GM23338 (cell line): ENCODE results near the gene ABCA13. TPM values are rescaled to one million over a fixed set of nuclear protein-coding genes. Genes with fewer than 3 reads are reported as not detected.

ENCODE experiments used
- ATAC-seq: fragments of 200-7000 bp; cut with Tn5 transposase; 3 replicates; pipeline ENCODE4 v1.9.1; 2020
- DNase-seq: peaks from one replicate; pipeline ENCODE4 v3.0.0-alpha.2; 2015; ENCODE audit warnings: low spot score
- H2AFZ ChIP-seq: fragments of 200-600 bp; sonication (generic); 2 replicates; pipeline ENCODE4 v1.8.0; 2016; ENCODE audit warnings: antibody characterized with exemption, mild to moderate bottlenecking, moderate library complexity
- H3F3A ChIP-seq: fragments of 200-600 bp; sonication (generic); replicated peaks from 2 replicates; pipeline ENCODE4 v1.8.0; 2017; ENCODE audit warnings: antibody characterized with exemption, mixed run types, low read depth
- H3K27ac ChIP-seq: fragments of 200-600 bp; sonication (generic); 2 replicates; pipeline ENCODE4 v1.6.1; 2016; ENCODE audit warnings: low read depth
- H3K27me3 ChIP-seq: fragments of 200-600 bp; sonication (generic); 2 replicates; pipeline ENCODE4 v1.8.0; 2016; ENCODE audit warnings: mild to moderate bottlenecking, mixed run types, moderate library complexity; ENCODE audit not compliant: insufficient read depth
- H3K36me3 ChIP-seq: fragments of 200-600 bp; sonication (generic); 2 replicates; pipeline ENCODE4 v1.8.0; 2016; ENCODE audit warnings: mild to moderate bottlenecking; ENCODE audit not compliant: insufficient read depth
- H3K4me1 ChIP-seq: fragments of 200-600 bp; sonication (generic); 2 replicates; pipeline ENCODE4 v1.8.0; 2016; ENCODE audit warnings: mild to moderate bottlenecking, moderate library complexity; ENCODE audit not compliant: insufficient read depth
- H3K4me2 ChIP-seq: fragments of 200-600 bp; sonication (generic); 2 replicates; pipeline ENCODE4 v1.7.1; 2017; ENCODE audit warnings: mixed run types
- H3K4me3 ChIP-seq: fragments of 200-600 bp; sonication (generic); 2 replicates; pipeline ENCODE4 v1.6.1; 2016; ENCODE audit warnings: mixed run types
- H3K79me2 ChIP-seq: fragments of 200-600 bp; sonication (generic); replicated peaks from 2 replicates; pipeline ENCODE4 v1.8.0; 2017; ENCODE audit warnings: mild to moderate bottlenecking; ENCODE audit not compliant: insufficient read depth
- H3K9me2 ChIP-seq: fragments of 200-600 bp; sonication (generic); 2 replicates; pipeline ENCODE4 v1.8.0; 2017; ENCODE audit not compliant: insufficient read depth
- H4K20me1 ChIP-seq: fragments of 200-600 bp; sonication (generic); replicated peaks from 2 replicates; pipeline ENCODE4 v1.8.0; 2017; ENCODE audit warnings: mild to moderate bottlenecking; ENCODE audit not compliant: insufficient read depth
- H3K27ac Mint-ChIP-seq: 2 replicates; pipeline ENCODE4 v1.8.0; 2020; ENCODE audit warnings: inconsistent platforms, mild to moderate bottlenecking, moderate library complexity, mixed read lengths
- H3K27me3 Mint-ChIP-seq: 3 replicates; pipeline ENCODE4 v1.8.0; 2022; ENCODE audit warnings: low read depth, mild to moderate bottlenecking, moderate library complexity, mixed read lengths, inconsistent platforms; ENCODE audit not compliant: insufficient read depth, poor library complexity
- H3K36me3 Mint-ChIP-seq: 3 replicates; pipeline ENCODE4 v1.8.0; 2021; ENCODE audit warnings: low read depth, mild to moderate bottlenecking, inconsistent platforms, moderate library complexity, mixed read lengths
- H3K4me1 Mint-ChIP-seq: 3 replicates; pipeline ENCODE4 v1.8.0; 2020; ENCODE audit warnings: mild to moderate bottlenecking, inconsistent platforms, mixed read lengths
- H3K4me3 Mint-ChIP-seq: 3 replicates; pipeline ENCODE4 v1.8.0; 2021; ENCODE audit warnings: moderate library complexity, mild to moderate bottlenecking, inconsistent platforms, mixed read lengths
- H3K9me3 Mint-ChIP-seq: 3 replicates; pipeline ENCODE4 v1.8.0; 2020; ENCODE audit warnings: moderate library complexity, mild to moderate bottlenecking, inconsistent platforms, mixed read lengths
- CREB1 ChIP-seq: fragments of 250-450 bp; sonication (Bioruptor Pico); IDR thresholded peaks from 2 replicates; pipeline ENCODE4 v1.5.0; 2020; ENCODE audit warnings: low read depth, mild to moderate bottlenecking, moderate library complexity
- CTCF ChIP-seq, 2 experiments: fragments of 200-600 bp in 1 of 2; sonication (generic) in 1 of 2; conservative IDR thresholded peaks; 2 replicates each; pipeline versions ENCODE4 v1.5.1 to v1.6.1; 2016 to 2017; ENCODE audit warnings: antibody characterized with exemption in 2 of 2, low read depth in 2 of 2, mild to moderate bottlenecking in 2 of 2, moderate library complexity in 1 of 2
- ETS1 ChIP-seq: IDR thresholded peaks from 2 replicates; pipeline ENCODE4 v1.6.1; 2016; ENCODE audit warnings: antibody characterized with exemption
- POLR2AphosphoS5 ChIP-seq: IDR thresholded peaks from 2 replicates; pipeline ENCODE4 v1.6.1; 2016; ENCODE audit warnings: antibody characterized with exemption, low read depth
- STAT1 ChIP-seq: IDR thresholded peaks from one replicate; pipeline ENCODE4 v1.6.1; 2016; ENCODE audit warnings: antibody characterized with exemption; ENCODE audit not compliant: unreplicated experiment
- ZNF114 ChIP-seq: fragments of 250-450 bp; sonication (Bioruptor Pico); IDR thresholded peaks from 2 replicates; pipeline ENCODE4 v1.5.0; 2020; ENCODE audit warnings: mild to moderate bottlenecking, moderate library complexity
- polyA plus RNA-seq: library from polyadenylated mRNA; unstranded; fragments of >200 nt; fragmentation: Nextera tagmentation; extraction: Ambion mirVana; gene quantifications from 2 replicates; pipeline ENCODE4 v1.2.1, GENCODE V29; 2016
- total RNA-seq: library from RNA; depleted of rRNA; stranded (reverse); fragments of >200 nt; shearing (Covaris generic); gene quantifications from 2 replicates; pipeline ENCODE4 v1.2.3, GENCODE V29; 2014

Gene ABCA13
- total and polyA plus RNA-seq, 2 experiments from 2014 or later = 0.21 TPM; not detected in 1

GRCh38 chr7:48298779-48299178 is 127.5 kb downstream of the ABCA13 start:
- Mint-ChIP-seq H3K4me3 (no peak overlapping the region), H3K27me3 (no peaks in the 10 kb centered on the region), H3K27ac (peak overlapping the region; percentile 45; the same call in 1 of the 2 replicates), H3K4me1 (peaks cover 26% of the 10 kb centered on the region), H3K36me3 (no peaks in the 10 kb centered on the region; the same call in 2 of the 3 replicates), H3K9me3 (peaks cover 12% of the 10 kb centered on the region)
- TF ChIP-seq CREB1 = no peak
- Histone ChIP-seq H3F3A (no peaks in the 10 kb centered on the region), H3K4me1 (peaks cover 17% of the 10 kb centered on the region; the same call in 1 of the 2 replicates), H3K4me2 (no peak overlapping the region), H2AFZ (no peak overlapping the region), H3K9me2 (no peaks in the 10 kb centered on the region), H3K36me3 (no peaks in the 10 kb centered on the region; the same call in 1 of the 2 replicates), H3K27ac (no peak overlapping the region), H3K27me3 (no peaks in the 10 kb centered on the region), H3K4me3 (no peak overlapping the region), H4K20me1 (no peaks in the 10 kb centered on the region), H3K79me2 (no peaks in the 10 kb centered on the region)
- no peak for DNase-seq
- no peak for ATAC-seq

GRCh38 chr7:48299580-48300169 is 128.4 kb downstream of the ABCA13 start:
- H3K36me3 ChIP-seq = no peaks in the 10 kb centered on the region; the same call in 1 of the 2 replicates
- H3K27ac ChIP-seq = peak overlapping the region; percentile 35; the same call in 1 of the 2 replicates
- no peaks in the 10 kb centered on the region for H3F3A ChIP-seq
- TF ChIP-seq CTCF (conservative IDR thresholded peaks at IDR 0.05; ENCODE audit: low read depth in 2 of 2) (peak; percentile 91 to 93), CREB1 (no peak)
- Mint-ChIP-seq H3K4me3 (no peak overlapping the region), H3K36me3 (no peaks in the 10 kb centered on the region; the same call in 2 of the 3 replicates), H3K27ac (peak overlapping the region; percentile 52), H3K27me3 (no peaks in the 10 kb centered on the region), H3K4me1 (peaks cover 26% of the 10 kb centered on the region), H3K9me3 (peaks cover 12% of the 10 kb centered on the region)
- H3K9me2 ChIP-seq = 0 out of 2 replicates have a peak, but pooled peaks cover 4% of the 10 kb centered on the region
- no peaks in the 10 kb centered on the region for H3K27me3 ChIP-seq
- no peak overlapping the region for H2AFZ ChIP-seq
- H3K4me3 ChIP-seq = no peak overlapping the region
- H3K79me2 ChIP-seq = no peaks in the 10 kb centered on the region
- no peaks in the 10 kb centered on the region for H4K20me1 ChIP-seq
- 0 out of 2 replicates have a peak overlapping the region, but pooled peaks have one; percentile 10 for H3K4me2 ChIP-seq
- DNase-seq (peak; percentile 74), ATAC-seq (peak; percentile 95)
- H3K4me1 ChIP-seq = peaks cover 17% of the 10 kb centered on the region; the same call in 1 of the 2 replicates

GRCh38 chr7:48300301-48300700 is 129.0 kb downstream of the ABCA13 start:
- no peaks in the 10 kb centered on the region for H3K27me3 ChIP-seq
- H3K27ac ChIP-seq = peak overlapping the region; percentile 35; the same call in 1 of the 2 replicates
- Mint-ChIP-seq H3K36me3 (no peaks in the 10 kb centered on the region; the same call in 1 of the 3 replicates), H3K4me3 (no peak overlapping the region), H3K27me3 (no peaks in the 10 kb centered on the region), H3K4me1 (peaks cover 27% of the 10 kb centered on the region), H3K9me3 (peaks cover 12% of the 10 kb centered on the region), H3K27ac (peak overlapping the region; percentile 82)
- H3K79me2 ChIP-seq = no peaks in the 10 kb centered on the region
- no peak overlapping the region for H2AFZ ChIP-seq
- DNase-seq (peak; percentile 53), ATAC-seq (peak; percentile 84)
- H3K4me2 ChIP-seq = 0 out of 2 replicates have a peak overlapping the region, but pooled peaks have one; percentile 10
- no peak overlapping the region for H3K4me3 ChIP-seq
- no peaks in the 10 kb centered on the region; the same call in 1 of the 2 replicates for H3K36me3 ChIP-seq
- H3K9me2 ChIP-seq = peaks cover 7% of the 10 kb centered on the region; the same call in 1 of the 2 replicates
- H3F3A ChIP-seq = no peaks in the 10 kb centered on the region
- no peaks in the 10 kb centered on the region for H4K20me1 ChIP-seq
- H3K4me1 ChIP-seq = peaks cover 17% of the 10 kb centered on the region; the same call in 1 of the 2 replicates
- TF ChIP-seq ZNF114 (CRISPR knock-in tag) = peak; percentile 8; the same call in 1 of the 2 replicates
- TF ChIP-seq ETS1 = no peak
- no peak for TF ChIP-seq POLR2AphosphoS5
- TF ChIP-seq STAT1 = no peak
